ENCODE data around the gene SUMO4.

- TF ChIP-seq CTCF (IDR thresholded peaks at IDR 0.05) (no peak), ZFX (IDR thresholded peaks at IDR 0.05; ENCODE audit: borderline replicate concordance) (no peak)
Observed at GRCh38 chr6:149433405-149433804, 33.3 kb downstream of the SUMO4 start.

Data from 22Rv1 (cell line).